ENCODE measurements around the gene BRI3.

DNA sequence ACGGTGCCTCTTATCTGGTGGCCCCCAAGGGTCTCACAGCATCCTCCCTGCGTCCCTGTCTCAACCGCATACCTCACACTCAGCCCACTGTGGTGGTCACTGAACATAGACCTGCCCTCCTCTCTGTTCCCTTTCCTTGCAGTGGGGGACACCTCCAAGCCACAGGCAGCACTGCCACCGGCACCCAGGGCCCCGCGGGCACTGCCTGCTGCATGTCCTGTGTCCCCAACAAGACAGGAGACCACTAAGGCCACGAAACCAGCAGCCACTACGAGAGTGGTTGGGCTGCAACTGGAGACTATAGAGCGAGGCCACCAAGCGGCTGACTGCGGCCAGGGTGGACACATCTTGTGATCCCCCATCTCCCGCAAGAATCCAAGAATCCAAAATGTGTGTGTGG lies 15.3 kb downstream of the BRI3 start:
- TF ChIP-seq CHCHD3 (CRISPR knock-in tag; IDR thresholded peaks at IDR 0.05) = no peak
- no peak for TF ChIP-seq GTF2A2 (tag; IDR thresholded peaks at IDR 0.05)
- no peak for TF ChIP-seq CREB1 (IDR thresholded peaks at IDR 0.05)
- no peak for TF ChIP-seq CREB1 (CRISPR knock-in tag; IDR thresholded peaks at IDR 0.05)
- TF ChIP-seq, protein P1, sequence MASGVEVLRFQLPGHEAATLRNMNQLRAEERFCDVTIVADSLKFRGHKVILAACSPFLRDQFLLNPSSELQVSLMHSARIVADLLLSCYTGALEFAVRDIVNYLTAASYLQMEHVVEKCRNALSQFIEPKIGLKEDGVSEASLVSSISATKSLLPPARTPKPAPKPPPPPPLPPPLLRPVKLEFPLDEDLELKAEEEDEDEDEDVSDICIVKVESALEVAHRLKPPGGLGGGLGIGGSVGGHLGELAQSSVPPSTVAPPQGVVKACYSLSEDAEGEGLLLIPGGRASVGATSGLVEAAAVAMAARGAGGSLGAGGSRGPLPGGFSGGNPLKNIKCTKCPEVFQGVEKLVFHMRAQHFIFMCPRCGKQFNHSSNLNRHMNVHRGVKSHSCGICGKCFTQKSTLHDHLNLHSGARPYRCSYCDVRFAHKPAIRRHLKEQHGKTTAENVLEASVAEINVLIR (CRISPR knock-in tag; IDR thresholded peaks at IDR 0.05) = no peak
- TF ChIP-seq PCBP1 (IDR thresholded peaks at IDR 0.05; ENCODE audit: low read depth, low read length, poor library complexity, severe bottlenecking) = no peak
- TF ChIP-seq, protein P2, sequence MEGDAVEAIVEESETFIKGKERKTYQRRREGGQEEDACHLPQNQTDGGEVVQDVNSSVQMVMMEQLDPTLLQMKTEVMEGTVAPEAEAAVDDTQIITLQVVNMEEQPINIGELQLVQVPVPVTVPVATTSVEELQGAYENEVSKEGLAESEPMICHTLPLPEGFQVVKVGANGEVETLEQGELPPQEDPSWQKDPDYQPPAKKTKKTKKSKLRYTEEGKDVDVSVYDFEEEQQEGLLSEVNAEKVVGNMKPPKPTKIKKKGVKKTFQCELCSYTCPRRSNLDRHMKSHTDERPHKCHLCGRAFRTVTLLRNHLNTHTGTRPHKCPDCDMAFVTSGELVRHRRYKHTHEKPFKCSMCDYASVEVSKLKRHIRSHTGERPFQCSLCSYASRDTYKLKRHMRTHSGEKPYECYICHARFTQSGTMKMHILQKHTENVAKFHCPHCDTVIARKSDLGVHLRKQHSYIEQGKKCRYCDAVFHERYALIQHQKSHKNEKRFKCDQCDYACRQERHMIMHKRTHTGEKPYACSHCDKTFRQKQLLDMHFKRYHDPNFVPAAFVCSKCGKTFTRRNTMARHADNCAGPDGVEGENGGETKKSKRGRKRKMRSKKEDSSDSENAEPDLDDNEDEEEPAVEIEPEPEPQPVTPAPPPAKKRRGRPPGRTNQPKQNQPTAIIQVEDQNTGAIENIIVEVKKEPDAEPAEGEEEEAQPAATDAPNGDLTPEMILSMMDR (IDR thresholded peaks at IDR 0.05 in 2 of 3, conservative IDR thresholded peaks at IDR 0.05 in 1 of 3; ENCODE audit: insufficient read depth in 2 of 3, low read depth in 1 of 3, low read length in 3 of 3) = no peak
- TF ChIP-seq, protein P3, sequence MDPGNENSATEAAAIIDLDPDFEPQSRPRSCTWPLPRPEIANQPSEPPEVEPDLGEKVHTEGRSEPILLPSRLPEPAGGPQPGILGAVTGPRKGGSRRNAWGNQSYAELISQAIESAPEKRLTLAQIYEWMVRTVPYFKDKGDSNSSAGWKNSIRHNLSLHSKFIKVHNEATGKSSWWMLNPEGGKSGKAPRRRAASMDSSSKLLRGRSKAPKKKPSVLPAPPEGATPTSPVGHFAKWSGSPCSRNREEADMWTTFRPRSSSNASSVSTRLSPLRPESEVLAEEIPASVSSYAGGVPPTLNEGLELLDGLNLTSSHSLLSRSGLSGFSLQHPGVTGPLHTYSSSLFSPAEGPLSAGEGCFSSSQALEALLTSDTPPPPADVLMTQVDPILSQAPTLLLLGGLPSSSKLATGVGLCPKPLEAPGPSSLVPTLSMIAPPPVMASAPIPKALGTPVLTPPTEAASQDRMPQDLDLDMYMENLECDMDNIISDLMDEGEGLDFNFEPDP (CRISPR knock-in tag; IDR thresholded peaks at IDR 0.05) = no peak
- no peak for TF ChIP-seq IRF2 (CRISPR knock-in tag; IDR thresholded peaks at IDR 0.05)
- TF ChIP-seq, protein P4, sequence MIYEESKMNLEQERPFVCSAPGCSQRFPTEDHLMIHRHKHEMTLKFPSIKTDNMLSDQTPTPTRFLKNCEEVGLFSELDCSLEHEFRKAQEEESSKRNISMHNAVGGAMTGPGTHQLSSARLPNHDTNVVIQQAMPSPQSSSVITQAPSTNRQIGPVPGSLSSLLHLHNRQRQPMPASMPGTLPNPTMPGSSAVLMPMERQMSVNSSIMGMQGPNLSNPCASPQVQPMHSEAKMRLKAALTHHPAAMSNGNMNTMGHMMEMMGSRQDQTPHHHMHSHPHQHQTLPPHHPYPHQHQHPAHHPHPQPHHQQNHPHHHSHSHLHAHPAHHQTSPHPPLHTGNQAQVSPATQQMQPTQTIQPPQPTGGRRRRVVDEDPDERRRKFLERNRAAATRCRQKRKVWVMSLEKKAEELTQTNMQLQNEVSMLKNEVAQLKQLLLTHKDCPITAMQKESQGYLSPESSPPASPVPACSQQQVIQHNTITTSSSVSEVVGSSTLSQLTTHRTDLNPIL (CRISPR knock-in tag; IDR thresholded peaks at IDR 0.05) = no peak
- TF ChIP-seq ZNF3 (CRISPR knock-in tag; IDR thresholded peaks at IDR 0.05) = no peak
- no peak for TF ChIP-seq NFYB (IDR thresholded peaks at IDR 0.05; ENCODE audit: extremely low read depth, insufficient read length)
- no peak for TF ChIP-seq EZH2 (IDR thresholded peaks at IDR 0.05; ENCODE audit: borderline replicate concordance, low read depth, low read length)
- TF ChIP-seq PHF21A (IDR thresholded peaks at IDR 0.05; ENCODE audit: borderline replicate concordance, low read depth) = no peak
